NCI-H1417 treated with DMSO at 0.1 percent for 48 hours (cell line): ENCODE results near the gene MMRN1.
A peak's percentile ranks its signal among the peaks of the same experiment; 100 is the strongest.

ENCODE experiments used
- DNase-seq: peaks from one replicate; lab custom pipeline; 2025; lab: John Stamatoyannopoulos, UW

MMRN1 gene, protein sequence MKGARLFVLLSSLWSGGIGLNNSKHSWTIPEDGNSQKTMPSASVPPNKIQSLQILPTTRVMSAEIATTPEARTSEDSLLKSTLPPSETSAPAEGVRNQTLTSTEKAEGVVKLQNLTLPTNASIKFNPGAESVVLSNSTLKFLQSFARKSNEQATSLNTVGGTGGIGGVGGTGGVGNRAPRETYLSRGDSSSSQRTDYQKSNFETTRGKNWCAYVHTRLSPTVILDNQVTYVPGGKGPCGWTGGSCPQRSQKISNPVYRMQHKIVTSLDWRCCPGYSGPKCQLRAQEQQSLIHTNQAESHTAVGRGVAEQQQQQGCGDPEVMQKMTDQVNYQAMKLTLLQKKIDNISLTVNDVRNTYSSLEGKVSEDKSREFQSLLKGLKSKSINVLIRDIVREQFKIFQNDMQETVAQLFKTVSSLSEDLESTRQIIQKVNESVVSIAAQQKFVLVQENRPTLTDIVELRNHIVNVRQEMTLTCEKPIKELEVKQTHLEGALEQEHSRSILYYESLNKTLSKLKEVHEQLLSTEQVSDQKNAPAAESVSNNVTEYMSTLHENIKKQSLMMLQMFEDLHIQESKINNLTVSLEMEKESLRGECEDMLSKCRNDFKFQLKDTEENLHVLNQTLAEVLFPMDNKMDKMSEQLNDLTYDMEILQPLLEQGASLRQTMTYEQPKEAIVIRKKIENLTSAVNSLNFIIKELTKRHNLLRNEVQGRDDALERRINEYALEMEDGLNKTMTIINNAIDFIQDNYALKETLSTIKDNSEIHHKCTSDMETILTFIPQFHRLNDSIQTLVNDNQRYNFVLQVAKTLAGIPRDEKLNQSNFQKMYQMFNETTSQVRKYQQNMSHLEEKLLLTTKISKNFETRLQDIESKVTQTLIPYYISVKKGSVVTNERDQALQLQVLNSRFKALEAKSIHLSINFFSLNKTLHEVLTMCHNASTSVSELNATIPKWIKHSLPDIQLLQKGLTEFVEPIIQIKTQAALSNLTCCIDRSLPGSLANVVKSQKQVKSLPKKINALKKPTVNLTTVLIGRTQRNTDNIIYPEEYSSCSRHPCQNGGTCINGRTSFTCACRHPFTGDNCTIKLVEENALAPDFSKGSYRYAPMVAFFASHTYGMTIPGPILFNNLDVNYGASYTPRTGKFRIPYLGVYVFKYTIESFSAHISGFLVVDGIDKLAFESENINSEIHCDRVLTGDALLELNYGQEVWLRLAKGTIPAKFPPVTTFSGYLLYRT

DNA sequence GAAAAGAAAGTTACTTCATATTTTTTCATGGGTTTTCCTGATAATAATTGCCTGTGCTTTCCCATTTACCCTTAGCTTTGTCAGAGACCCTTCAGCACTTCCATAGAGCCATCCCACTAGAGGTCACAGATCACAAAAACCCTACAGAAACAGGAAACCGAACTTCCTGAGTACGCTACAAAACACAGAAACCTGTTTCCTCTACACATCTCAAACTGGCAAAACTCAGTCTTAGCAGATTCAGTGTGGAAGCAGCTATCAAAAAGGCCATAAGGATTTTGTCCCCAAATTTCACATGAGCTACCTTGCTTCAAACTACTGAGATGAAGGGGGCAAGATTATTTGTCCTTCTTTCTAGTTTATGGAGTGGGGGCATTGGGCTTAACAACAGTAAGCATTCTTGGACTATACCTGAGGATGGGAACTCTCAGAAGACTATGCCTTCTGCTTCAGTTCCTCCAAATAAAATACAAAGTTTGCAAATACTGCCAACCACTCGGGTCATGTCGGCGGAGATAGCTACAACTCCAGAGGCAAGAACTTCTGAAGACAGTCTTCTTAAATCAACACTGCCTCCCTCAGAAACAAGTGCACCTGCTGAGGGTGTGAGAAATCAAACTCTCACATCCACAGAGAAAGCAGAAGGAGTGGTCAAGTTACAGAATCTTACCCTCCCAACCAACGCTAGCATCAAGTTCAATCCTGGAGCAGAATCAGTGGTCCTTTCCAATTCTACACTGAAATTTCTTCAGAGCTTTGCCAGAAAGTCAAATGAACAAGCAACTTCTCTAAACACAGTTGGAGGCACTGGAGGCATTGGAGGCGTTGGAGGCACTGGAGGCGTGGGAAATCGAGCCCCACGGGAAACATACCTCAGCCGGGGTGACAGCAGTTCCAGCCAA, at the start of gene MMRN1:
Gene MMRN1 (plus strand): TSS at position 206 of the 902 bp plus-strand sequence. CDS start 118 bp downstream, at position 324.
- no peak for DNase-seq

- DNase-seq, result no peak
These were observed 46.9 kb upstream of the MMRN1 start for GRCh38 chr4:89847571-89848325.

DNA sequence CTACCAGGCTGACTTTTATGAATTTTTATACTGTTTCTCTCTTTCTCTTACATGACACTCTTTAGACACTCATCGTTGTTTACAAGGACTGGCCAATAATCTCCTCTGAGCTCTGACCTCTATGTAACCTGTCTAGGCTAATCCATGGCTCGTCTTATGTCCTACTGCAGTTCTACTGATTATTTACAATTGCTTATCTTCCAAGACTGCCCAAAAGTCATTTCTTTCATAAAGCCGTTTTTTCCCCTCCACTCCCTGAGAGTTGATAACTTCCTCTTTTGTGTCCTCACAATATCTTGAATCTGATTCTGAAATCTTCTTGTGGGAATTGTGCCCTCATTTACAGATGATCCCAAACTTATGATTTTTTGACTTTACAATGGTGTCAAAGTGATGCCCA, 39.4 kb upstream of the MMRN1 start:
- DNase-seq, result no peak

DNA sequence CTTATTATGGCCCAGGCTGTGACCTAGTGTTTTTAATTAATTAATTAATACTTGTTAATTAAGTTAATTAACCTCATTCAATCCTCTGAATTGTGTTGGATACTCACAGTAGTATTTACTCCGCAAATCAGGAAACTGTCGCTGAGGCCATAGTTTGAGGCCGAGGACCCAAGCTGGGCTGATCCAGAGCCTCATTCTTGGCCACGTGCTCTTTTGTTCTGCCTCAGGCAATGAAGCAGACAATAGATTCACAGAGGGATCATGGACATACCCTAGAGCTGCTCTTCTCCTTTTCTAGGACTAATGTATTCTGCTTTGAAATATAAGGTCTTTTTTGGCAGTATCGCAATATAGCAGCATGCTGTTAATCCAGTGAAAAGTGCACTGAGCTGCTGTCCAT, 33.7 kb upstream of the MMRN1 start:
- DNase-seq, result no peak

GRCh38 chr4:89863533-89863932, 31.1 kb upstream of the MMRN1 start:
- DNase-seq, result no peak

- DNase-seq, result no peak
These were observed 26.4 kb upstream of the MMRN1 start for GRCh38 chr4:89868276-89868675.

GRCh38 chr4:89868999-89869589, 25.6 kb upstream of the MMRN1 start:
- no peak for DNase-seq

- DNase-seq, result no peak
These were observed 23.4 kb upstream of the MMRN1 start for GRCh38 chr4:89871211-89871610.

- DNase-seq, result no peak
These were observed 18.1 kb upstream of the MMRN1 start for GRCh38 chr4:89876548-89876947.

DNA sequence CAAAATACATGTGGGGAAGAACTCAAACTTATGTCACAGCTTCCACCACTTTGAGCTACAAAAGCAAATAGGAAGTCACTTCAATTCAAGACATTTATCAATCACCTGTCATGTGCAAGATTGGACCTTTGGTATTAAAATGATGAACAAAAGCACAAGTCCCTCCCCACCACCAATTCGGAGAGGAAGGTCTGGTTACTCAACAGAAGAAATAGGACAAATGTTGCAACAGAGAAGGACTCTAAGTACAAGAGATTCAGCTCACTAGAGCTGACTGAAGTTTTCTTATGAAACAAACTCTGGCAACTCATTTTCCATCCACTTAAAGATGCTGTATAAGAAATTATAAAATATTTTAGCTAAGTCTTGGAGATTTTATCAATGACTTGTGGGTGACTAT, 16.0 kb upstream of the MMRN1 start:
- DNase-seq, result no peak

DNA sequence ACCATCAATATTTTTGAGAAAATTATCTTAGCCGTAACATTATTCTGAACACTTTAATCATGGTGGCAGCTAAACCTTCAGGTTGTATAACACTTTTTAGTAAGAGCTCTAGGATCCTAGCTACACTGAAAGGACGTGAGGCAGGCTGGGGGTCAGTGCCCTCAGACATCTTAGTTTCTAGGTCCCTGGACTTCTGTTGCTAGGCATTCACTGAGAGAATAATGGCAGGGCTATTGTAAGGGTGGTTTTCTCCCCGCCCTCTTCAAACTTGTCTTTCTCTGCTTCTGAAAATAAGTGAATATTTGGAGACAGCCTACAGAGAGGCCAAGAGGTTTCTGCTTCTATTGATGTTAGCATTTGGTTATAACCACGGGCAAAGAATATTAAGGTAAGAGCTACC, 15.4 kb upstream of the MMRN1 start:
- no peak for DNase-seq

GRCh38 chr4:89889289-89889688, 5.4 kb upstream of the MMRN1 start:
- no peak for DNase-seq

DNA sequence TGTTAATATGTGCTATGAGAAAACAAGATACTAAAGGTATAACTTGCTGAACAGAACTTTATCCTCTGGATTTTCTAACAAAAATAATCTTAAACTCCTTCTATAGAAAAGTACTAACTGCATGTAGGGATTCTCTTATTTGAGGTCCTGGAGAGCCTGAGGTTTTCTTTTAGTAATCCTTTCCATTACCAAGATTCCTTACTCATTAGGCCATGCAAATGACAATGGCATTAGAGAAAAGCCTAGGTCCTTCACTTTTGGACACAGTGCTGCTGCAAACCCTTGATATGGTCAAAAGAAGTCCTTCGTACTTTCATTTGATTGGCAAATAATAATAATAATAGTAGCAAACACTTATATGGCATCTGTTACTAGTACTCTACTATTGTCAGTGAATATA, 3.2 kb downstream of the MMRN1 start:
- DNase-seq, result no peak

DNA sequence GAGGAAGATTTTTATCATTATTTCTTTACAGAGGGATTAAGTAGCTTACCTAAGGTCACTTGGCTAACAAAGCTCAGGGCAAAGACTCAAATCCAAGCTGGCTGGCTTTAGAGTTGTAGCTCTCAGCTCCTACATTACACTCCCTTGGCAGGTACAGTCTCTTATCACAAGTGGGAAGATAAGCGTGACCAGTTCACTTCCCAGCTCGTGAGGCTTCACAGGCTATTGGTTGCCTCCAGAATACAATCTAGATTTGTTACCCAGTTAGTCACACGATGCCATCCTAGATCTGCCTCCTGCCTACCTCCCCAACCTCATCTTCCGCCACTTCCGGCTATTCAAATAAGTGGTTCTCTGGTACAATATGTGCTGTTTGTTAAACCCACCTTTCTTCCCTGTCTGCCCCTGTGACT, 3.7 kb downstream of the MMRN1 start:
- DNase-seq, result no peak

DNA sequence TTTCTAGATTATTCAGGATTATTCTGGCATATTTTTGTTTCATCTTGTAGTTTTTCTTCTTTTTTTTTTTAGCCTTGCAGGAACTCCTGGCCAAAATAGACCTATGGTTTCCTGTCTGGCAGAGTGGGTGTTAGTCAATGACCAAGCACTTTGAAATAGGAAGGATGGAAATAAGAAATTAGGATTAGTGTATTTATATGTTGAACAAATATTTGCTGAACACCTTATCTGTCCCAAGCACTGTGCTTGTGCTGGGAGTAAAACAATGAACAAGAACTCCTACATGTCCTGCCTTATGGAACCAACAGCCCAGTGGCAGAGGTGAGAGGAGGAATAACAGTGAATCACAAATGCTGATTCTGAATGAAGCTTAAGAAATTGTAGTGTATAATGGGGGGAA, 4.5 kb downstream of the MMRN1 start:
- DNase-seq, result no peak

GRCh38 chr4:89899854-89900253, 5.2 kb downstream of the MMRN1 start:
- DNase-seq, result no peak

DNA sequence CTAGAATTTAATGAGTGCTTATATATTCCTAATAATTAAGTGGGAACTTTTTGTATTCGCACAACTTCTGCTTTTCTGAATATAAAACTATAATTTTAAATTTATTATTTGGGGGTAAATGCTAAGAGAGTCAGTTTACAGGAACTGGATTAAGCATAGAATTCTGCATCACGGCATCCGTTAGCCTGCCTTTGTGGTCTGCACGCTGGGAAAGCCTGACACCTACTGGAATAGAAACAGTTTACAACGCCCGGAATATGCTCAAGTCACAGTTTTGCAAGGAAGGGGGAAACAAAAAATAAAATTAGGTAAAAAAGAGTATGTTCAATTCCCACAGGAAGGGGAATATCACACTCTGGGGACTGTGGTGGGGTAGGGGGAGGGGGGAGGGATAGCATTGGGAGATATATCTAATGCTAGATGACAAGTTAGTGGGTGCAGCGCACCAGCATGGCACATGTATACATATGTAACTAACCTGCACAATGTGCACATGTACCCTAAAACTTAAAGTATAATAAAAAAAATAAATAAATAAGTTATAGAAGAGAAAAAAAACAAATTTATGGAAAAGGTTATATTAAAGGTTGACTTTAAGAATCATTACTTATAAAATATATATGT, 7.3 kb downstream of the MMRN1 start:
- DNase-seq, result peak; percentile 38

- DNase-seq, result peak; percentile 10
These were observed 9.9 kb downstream of the MMRN1 start for GRCh38 chr4:89904524-89904923.

- no peak for DNase-seq
These were observed 11.7 kb downstream of the MMRN1 start for GRCh38 chr4:89906316-89906715.
